HG03175 (cell line): ENCODE data around the gene ACKR4.
A peak's percentile ranks its signal among the peaks of the same experiment; 100 is the strongest.
"Not testable (repeated sequence)": the region's sequence is repeated elsewhere in the genome, so short reads cannot be mapped to it uniquely, and the experiment has no call there.

Experiments used
- ATAC-seq: cut with Tn5 transposase; IDR thresholded peaks from one replicate; pipeline ENCODE4 v1.9.1; 2021; ENCODE audit warnings: mild to moderate bottlenecking, moderate library complexity; ENCODE audit not compliant: unreplicated experiment

The ACKR4 gene

GRCh38 chr3:132593947-132594323, 3.1 kb upstream of the ACKR4 start:
- ATAC-seq = no peak

GRCh38 chr3:132594498-132594897, 2.6 kb upstream of the ACKR4 start:
- ATAC-seq = no peak

- no peak for ATAC-seq
Observed at GRCh38 chr3:132595014-132595413, 2.1 kb upstream of the ACKR4 start.

GRCh38 chr3:132596326-132596725, 744 bp upstream of the ACKR4 start:
- no peak for ATAC-seq

DNA sequence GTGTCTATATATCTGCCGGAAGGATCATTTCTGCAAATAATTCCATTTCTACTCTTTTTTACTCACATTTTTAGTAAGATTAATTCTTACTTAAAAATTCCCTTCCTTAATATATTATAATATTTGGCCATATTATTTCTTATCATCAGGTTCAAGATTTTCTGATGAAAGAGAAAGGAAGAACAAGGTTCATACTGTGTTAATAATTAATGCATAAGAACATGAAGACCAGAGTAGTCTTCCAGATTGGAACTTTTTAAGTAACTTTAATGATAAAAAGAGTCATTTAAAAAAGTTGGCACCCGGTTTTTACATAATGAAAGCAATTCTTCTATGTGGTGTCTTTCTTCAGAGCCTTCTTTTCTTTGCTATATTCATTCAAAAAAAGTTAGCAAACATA, 590 bp downstream of the ACKR4 start:
- no peak for ATAC-seq

DNA sequence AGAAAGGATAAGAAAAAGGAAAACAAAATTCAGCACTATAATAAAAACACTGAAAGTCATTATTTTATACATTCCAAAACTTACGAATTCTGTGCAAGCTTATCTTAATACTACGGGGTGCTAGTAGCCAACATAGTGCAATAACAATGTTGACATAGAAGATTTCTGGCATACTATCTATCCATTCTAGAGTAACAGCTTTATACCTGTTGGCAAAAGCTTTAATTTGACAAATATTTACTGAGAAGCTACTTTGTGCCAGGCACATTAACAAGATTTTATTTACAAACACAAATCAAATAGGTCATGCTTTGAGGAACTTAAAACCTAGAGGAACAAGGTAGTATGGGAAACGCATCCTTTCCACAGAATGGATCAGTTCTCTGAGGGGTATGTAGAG, 1.1 kb downstream of the ACKR4 start:
- ATAC-seq = no peak

GRCh38 chr3:132600614-132601013, 3.5 kb downstream of the ACKR4 start:
- ATAC-seq = not testable (repeated sequence)

DNA sequence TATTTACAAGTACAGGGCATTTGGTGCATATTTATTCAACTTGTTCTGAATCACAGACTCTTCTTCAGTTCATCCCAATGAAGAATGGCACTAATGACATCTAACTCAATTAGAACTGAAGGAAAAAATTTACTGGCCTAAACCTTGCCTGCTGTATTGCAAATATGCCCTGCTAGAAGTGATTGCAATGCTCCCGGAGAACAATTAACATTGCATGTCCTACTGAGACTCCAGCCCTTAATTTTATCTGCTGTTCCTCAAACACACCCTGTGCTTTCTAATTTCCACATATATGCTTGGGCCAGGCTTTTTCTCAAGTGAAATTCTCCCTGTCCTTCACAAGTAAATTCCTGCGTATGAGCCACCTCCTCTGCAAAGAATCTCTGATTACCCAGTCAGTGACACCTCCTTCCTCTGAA, 8.3 kb downstream of the ACKR4 start:
- no peak for ATAC-seq

- ATAC-seq = no peak
Observed at GRCh38 chr3:132606085-132606484, 9.0 kb downstream of the ACKR4 start.

GRCh38 chr3:132606620-132607019, 9.6 kb downstream of the ACKR4 start:
- not testable (repeated sequence) for ATAC-seq

- ATAC-seq = not testable (repeated sequence)
Observed at GRCh38 chr3:132615301-132615700, 18.2 kb downstream of the ACKR4 start.

- no peak for ATAC-seq
Observed at GRCh38 chr3:132615881-132616280, 18.8 kb downstream of the ACKR4 start.

GRCh38 chr3:132616780-132617179, 19.7 kb downstream of the ACKR4 start:
- no peak for ATAC-seq

DNA sequence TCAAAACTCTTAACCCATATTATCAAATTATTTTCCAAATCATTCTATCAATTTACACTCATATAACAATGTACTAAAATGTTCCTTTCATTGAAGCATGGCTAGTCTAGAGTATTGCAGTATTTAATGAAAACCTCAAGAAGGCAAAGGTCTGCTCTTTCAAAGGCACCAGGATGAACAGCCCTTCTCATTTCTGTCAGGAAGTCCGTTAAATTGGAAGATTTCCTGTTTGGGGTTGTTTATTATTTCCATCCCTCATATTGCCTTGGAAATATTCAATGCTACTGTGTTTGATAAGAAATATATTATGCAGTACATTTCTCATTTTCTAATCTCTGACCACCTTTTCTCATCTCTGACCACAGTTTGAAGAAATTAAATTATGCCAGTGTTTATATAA, 25.1 kb downstream of the ACKR4 start:
- no peak for ATAC-seq

DNA sequence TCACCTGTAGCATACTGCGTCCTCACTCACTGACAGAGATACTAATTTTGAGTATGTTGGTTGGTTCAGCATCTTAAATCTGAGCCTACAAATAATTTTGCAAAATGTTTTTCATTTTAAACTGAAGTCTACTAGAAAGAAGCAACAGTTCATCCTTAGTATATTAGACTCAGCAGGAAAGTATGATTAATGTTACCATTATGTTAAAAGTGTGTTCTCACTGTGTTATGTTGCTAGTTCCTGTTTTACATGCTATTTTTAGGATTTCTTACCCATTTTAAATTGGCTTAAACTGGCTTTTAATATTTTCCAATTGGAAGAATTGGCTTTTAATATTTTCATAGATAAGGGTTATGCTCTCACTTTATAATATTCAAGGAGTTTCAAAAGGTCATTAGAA, 25.7 kb downstream of the ACKR4 start:
- no peak for ATAC-seq

GRCh38 chr3:132623646-132624045, 26.6 kb downstream of the ACKR4 start:
- ATAC-seq = no peak

GRCh38 chr3:132624790-132625189, 27.7 kb downstream of the ACKR4 start:
- no peak for ATAC-seq

- peak; percentile 93 for ATAC-seq
Observed at GRCh38 chr3:132625613-132626012, 28.5 kb downstream of the ACKR4 start.

GRCh38 chr3:132626955-132627354, 29.9 kb downstream of the ACKR4 start:
- no peak for ATAC-seq

DNA sequence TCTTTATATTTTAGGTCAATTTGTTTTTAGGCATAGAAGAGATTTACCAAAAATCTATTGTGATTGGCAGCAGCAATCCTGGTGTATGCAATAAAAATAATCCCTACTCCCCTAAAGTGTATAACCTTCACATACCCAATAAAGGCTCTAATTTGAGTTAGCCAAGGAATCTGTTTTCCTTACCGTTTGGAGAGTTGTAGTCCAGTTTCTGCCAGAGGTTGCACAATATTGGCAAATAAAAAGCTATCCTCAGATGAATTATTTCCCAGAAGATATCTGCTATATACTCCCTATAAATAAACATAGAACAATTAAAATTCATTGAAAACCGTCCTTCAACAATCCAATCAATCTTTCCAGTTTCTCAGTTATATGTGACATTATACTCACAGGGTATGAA, 31.1 kb downstream of the ACKR4 start:
- no peak for ATAC-seq

DNA sequence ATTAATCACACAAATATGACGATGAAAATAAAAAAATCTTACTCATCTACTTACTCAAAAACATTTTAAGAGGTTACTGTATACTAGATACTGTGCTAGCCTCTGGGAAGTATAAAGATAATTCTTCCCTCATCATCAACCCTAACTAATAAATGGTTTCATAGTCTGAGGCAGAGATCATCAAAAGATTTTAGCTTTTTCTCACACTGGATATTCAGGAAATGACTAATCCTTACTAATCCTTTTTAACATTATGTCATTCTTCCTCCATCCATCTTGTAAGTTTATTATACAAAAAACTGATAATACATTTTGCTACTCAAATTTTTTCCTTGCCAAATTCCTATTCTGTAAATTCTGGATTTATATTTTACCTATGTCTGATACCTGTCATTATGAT, 32.9 kb downstream of the ACKR4 start:
- ATAC-seq = no peak

DNA sequence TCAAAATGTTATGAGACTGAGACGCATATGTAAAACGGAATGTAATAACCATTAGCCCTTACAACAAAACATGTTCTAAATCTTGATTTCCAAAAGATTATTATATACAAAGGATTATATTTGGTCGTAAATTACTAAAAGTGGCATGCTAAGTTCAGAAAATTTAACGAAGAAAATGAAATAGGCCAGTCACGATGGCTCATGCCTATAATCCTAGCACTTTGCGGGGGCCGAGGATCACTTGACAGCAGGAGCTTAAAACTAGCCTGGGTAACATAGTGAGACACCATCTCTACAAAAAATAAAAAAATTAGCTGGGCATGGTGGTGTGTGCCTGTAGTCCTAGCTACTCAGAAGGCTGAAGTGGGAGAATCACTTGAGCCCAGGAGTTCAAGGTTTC, 33.5 kb downstream of the ACKR4 start:
- ATAC-seq = no peak

DNA sequence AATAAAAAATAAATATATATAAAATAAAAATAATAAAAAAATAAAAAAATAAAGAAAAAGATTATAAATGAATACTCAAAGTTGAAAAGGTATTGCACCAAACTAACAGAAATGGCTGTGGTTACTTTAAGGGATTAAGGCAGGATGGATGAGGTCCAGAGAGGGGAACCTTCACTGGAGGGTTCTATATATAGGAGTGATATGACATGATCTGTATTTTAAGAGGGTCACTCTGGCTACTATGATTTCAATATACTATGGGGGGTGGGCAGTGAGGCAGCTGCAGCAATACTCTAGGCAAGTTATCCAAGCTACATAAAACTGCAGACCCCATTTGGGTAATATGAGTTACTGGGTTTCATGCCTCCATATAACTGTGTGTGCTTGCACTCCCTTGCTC, 38.0 kb downstream of the ACKR4 start:
- ATAC-seq = no peak

- no peak for ATAC-seq
Observed at GRCh38 chr3:132637590-132637989, 40.5 kb downstream of the ACKR4 start.
